ENCODE measurements around the gene WDR70. TPM values are rescaled to one million over a fixed set of nuclear protein-coding genes. Genes with fewer than 3 reads are reported as not detected.

WDR70 gene
- total RNA-seq, 4 donors from 2014 or later = 18.9 to 106 (median 34.9) TPM

GRCh38 chr5:37519304-37519703 lies 140.2 kb downstream of the WDR70 start:
- Histone ChIP-seq H3K27me3 (no peaks in the 10 kb centered on the region), H3K4me1 (no peaks in the 10 kb centered on the region), H3K27ac (no peak overlapping the region), H3K9me3 (peaks cover 0 to 6% (median 0%) of the 10 kb centered on the region in 4 donors), H3K36me3 (peaks cover 0 to 7% (median 0%) of the 10 kb centered on the region in 3 donors), H3K4me3 (no peak overlapping the region)
- peak in 1 of 3 donors; percentile 20 for DNase-seq
- no peak for TF ChIP-seq CTCF (IDR thresholded peaks at IDR 0.05)
- no peak for TF ChIP-seq POLR2A (IDR thresholded peaks at IDR 0.05)

GRCh38 chr5:37519807-37520206 lies 140.7 kb downstream of the WDR70 start:
- peaks cover 0 to 6% (median 0%) of the 10 kb centered on the region in 4 donors for H3K9me3 ChIP-seq
- H3K4me1 ChIP-seq = no peaks in the 10 kb centered on the region
- H3K27ac ChIP-seq = no peak overlapping the region
- no peak overlapping the region for H3K4me3 ChIP-seq
- TF ChIP-seq CTCF (IDR thresholded peaks at IDR 0.05) (no peak), POLR2A (IDR thresholded peaks at IDR 0.05) (no peak)
- H3K36me3 ChIP-seq = peaks cover 0 to 7% (median 0%) of the 10 kb centered on the region in 3 donors
- H3K27me3 ChIP-seq = no peaks in the 10 kb centered on the region
- DNase-seq = no peak

GRCh38 chr5:37520811-37521210 lies 141.7 kb downstream of the WDR70 start:
- Histone ChIP-seq H3K27me3 (no peaks in the 10 kb centered on the region), H3K9me3 (peaks cover 0 to 6% (median 0%) of the 10 kb centered on the region in 4 donors), H3K4me3 (no peak overlapping the region), H3K4me1 (no peaks in the 10 kb centered on the region), H3K36me3 (peaks cover 0 to 7% (median 0%) of the 10 kb centered on the region in 3 donors), H3K27ac (no peak overlapping the region)
- TF ChIP-seq CTCF (IDR thresholded peaks at IDR 0.05) = no peak
- no peak for TF ChIP-seq POLR2A (IDR thresholded peaks at IDR 0.05)
- DNase-seq = no peak

GRCh38 chr5:37532976-37533740 lies 154.0 kb downstream of the WDR70 start:
- no peak overlapping the region for H3K27ac ChIP-seq
- TF ChIP-seq POLR2A (IDR thresholded peaks at IDR 0.05) = no peak
- no peak for TF ChIP-seq CTCF (IDR thresholded peaks at IDR 0.05)
- H3K9me3 ChIP-seq = no peaks in the 10 kb centered on the region
- H3K4me1 ChIP-seq = no peaks in the 10 kb centered on the region
- H3K36me3 ChIP-seq = no peaks in the 10 kb centered on the region
- no peaks in the 10 kb centered on the region for H3K27me3 ChIP-seq
- DNase-seq = no peak
- no peak overlapping the region for H3K4me3 ChIP-seq

- Histone ChIP-seq H3K36me3 (no peaks in the 10 kb centered on the region), H3K4me3 (no peak overlapping the region), H3K27me3 (no peaks in the 10 kb centered on the region), H3K4me1 (no peaks in the 10 kb centered on the region), H3K9me3 (no peaks in the 10 kb centered on the region), H3K27ac (no peak overlapping the region)
- no peak for TF ChIP-seq POLR2A (IDR thresholded peaks at IDR 0.05)
- TF ChIP-seq CTCF (IDR thresholded peaks at IDR 0.05) = no peak
- no peak for DNase-seq
These were observed 154.7 kb downstream of the WDR70 start for GRCh38 chr5:37533851-37534250.

Data from Peyer's patch (tissue), 4 donors.